ENCODE data around the gene LIN52.

GRCh38 chr14:74127634-74128033 is 42.9 kb downstream of the LIN52 start:
- TF ChIP-seq POLR2A (IDR thresholded peaks at IDR 0.05; ENCODE audit: low read depth, low read length) (no peak), POLR2AphosphoS5 (IDR thresholded peaks at IDR 0.05; ENCODE audit: low read depth, low read length) (no peak), POU2F2 (IDR thresholded peaks at IDR 0.05; ENCODE audit: low read depth, low read length) (no peak)
